NCI-H82 (cell line): ENCODE results near the gene GLI1.
A peak's percentile ranks its signal among the peaks of the same experiment; 100 is the strongest.

ENCODE experiments used
- DNase-seq: peaks from one replicate; lab custom pipeline; 2025; lab: John Stamatoyannopoulos, UW

GLI1 gene

DNA sequence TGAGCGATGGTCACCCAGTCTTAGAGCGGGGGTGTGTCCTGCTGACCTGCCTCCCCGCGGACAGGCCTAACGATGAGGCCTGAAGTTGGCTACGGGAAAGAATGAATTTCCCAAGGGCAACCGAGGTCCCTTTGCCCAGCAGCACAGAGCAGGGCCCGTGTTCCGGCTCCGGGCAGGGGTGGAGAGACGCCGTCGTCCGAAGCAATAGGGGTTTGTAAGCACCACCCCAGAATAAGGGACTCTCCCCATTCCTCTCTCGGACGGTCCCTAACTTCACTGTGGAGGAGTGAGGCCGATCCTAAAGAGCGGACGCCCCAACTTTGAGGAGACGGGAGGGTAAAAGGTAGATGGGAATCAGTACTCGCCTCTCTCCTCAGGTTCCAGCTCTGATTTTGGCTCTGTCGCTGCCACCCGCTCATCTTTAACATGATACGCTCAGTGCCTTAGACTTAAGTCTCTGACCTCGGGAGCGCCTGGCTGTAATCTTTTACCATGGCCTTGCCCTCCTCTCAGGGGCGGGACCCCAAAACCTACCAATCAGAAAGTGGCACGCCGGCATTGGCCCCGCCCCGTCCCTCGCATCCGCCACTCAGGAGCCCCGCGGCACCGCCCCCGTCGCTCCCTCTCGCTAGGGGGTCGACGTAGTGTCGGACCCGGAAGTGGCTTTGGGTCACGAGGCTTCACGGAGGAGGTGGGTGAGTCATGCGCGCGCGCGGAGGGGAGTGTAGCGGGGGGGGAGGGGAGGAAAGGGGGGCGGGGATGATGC lies 60.7 kb downstream of the GLI1 start, which contains the start of gene DDIT3:
DDIT3 (minus strand) TSS at position 462 of the 766 bp plus-strand sequence. CDS start 3,108 bp downstream, outside the sequence.
- peak; percentile 100 for DNase-seq

DNA sequence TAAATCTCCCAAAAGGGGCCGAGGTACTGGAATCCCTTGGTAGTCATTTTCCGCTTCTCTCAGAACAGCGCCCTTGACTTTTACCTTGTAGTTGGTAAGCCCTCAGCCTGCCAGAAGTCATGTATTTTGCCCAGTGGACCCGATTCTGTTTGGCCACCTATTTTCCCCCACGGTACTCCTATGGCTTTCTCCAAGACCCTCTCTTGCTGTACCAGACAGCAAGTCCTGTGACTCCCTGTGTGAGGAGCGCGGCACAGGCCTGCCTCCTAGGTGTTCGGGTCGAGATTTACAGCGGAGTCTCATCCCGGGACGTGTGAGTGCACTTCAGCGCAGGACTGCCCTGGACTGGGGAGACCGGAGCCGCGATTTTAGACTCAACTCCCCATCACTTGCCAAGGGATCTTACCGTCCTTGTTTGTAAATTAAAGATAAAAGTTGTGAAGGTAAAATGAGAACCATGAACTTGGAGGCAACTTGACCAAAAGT lies 62.0 kb downstream of the GLI1 start:
- DNase-seq = peak; percentile 79
